Lower leg skin (tissue), 3 donors: Measurements from ENCODE around the gene SPTB.

ENCODE experiments used
- CTCF ChIP-seq, 3 donors: fragments of 450-650 bp; IDR thresholded peaks; one replicate each; pipeline ENCODE4 v1.5.1; 2016; ENCODE audit warnings: antibody characterized with exemption in 3 of 3, mild to moderate bottlenecking in 3 of 3, moderate library complexity in 2 of 3
- POLR2A ChIP-seq, 2 donors: fragments of 450-650 bp; IDR thresholded peaks; one replicate each; pipeline ENCODE4 v1.6.1; 2016 to 2017; ENCODE audit warnings: antibody characterized with exemption in 2 of 2, mild to moderate bottlenecking in 1 of 2, moderate library complexity in 1 of 2

GRCh38 chr14:64928239-64929013 is 48.7 kb upstream of the SPTB start:
- TF ChIP-seq CTCF (IDR thresholded peaks at IDR 0.05) = no peak
- no peak for TF ChIP-seq POLR2A (IDR thresholded peaks at IDR 0.05)
